GM23338 (cell line): ENCODE measurements around the gene IL1R1. TPM values are rescaled to one million over a fixed set of nuclear protein-coding genes. Genes with fewer than 3 reads are reported as not detected.

Experiments used
- ATAC-seq: fragments of 200-7000 bp; cut with Tn5 transposase; 3 replicates; pipeline ENCODE4 v1.9.1; 2020
- DNase-seq: peaks from one replicate; pipeline ENCODE4 v3.0.0-alpha.2; 2015; ENCODE audit warnings: low spot score
- H2AFZ ChIP-seq: fragments of 200-600 bp; sonication (generic); 2 replicates; pipeline ENCODE4 v1.8.0; 2016; ENCODE audit warnings: antibody characterized with exemption, mild to moderate bottlenecking, moderate library complexity
- H3F3A ChIP-seq: fragments of 200-600 bp; sonication (generic); replicated peaks from 2 replicates; pipeline ENCODE4 v1.8.0; 2017; ENCODE audit warnings: antibody characterized with exemption, mixed run types, low read depth
- H3K27ac ChIP-seq: fragments of 200-600 bp; sonication (generic); 2 replicates; pipeline ENCODE4 v1.6.1; 2016; ENCODE audit warnings: low read depth
- H3K27me3 ChIP-seq: fragments of 200-600 bp; sonication (generic); 2 replicates; pipeline ENCODE4 v1.8.0; 2016; ENCODE audit warnings: mild to moderate bottlenecking, mixed run types, moderate library complexity; ENCODE audit not compliant: insufficient read depth
- H3K36me3 ChIP-seq: fragments of 200-600 bp; sonication (generic); 2 replicates; pipeline ENCODE4 v1.8.0; 2016; ENCODE audit warnings: mild to moderate bottlenecking; ENCODE audit not compliant: insufficient read depth
- H3K4me1 ChIP-seq: fragments of 200-600 bp; sonication (generic); 2 replicates; pipeline ENCODE4 v1.8.0; 2016; ENCODE audit warnings: mild to moderate bottlenecking, moderate library complexity; ENCODE audit not compliant: insufficient read depth
- H3K4me2 ChIP-seq: fragments of 200-600 bp; sonication (generic); 2 replicates; pipeline ENCODE4 v1.7.1; 2017; ENCODE audit warnings: mixed run types
- H3K4me3 ChIP-seq: fragments of 200-600 bp; sonication (generic); 2 replicates; pipeline ENCODE4 v1.6.1; 2016; ENCODE audit warnings: mixed run types
- H3K79me2 ChIP-seq: fragments of 200-600 bp; sonication (generic); replicated peaks from 2 replicates; pipeline ENCODE4 v1.8.0; 2017; ENCODE audit warnings: mild to moderate bottlenecking; ENCODE audit not compliant: insufficient read depth
- H3K9me2 ChIP-seq: fragments of 200-600 bp; sonication (generic); 2 replicates; pipeline ENCODE4 v1.8.0; 2017; ENCODE audit not compliant: insufficient read depth
- H4K20me1 ChIP-seq: fragments of 200-600 bp; sonication (generic); replicated peaks from 2 replicates; pipeline ENCODE4 v1.8.0; 2017; ENCODE audit warnings: mild to moderate bottlenecking; ENCODE audit not compliant: insufficient read depth
- H3K27ac Mint-ChIP-seq: 2 replicates; pipeline ENCODE4 v1.8.0; 2020; ENCODE audit warnings: inconsistent platforms, mild to moderate bottlenecking, moderate library complexity, mixed read lengths
- H3K27me3 Mint-ChIP-seq: 3 replicates; pipeline ENCODE4 v1.8.0; 2022; ENCODE audit warnings: low read depth, mild to moderate bottlenecking, moderate library complexity, mixed read lengths, inconsistent platforms; ENCODE audit not compliant: insufficient read depth, poor library complexity
- H3K36me3 Mint-ChIP-seq: 3 replicates; pipeline ENCODE4 v1.8.0; 2021; ENCODE audit warnings: low read depth, mild to moderate bottlenecking, inconsistent platforms, moderate library complexity, mixed read lengths
- H3K4me1 Mint-ChIP-seq: 3 replicates; pipeline ENCODE4 v1.8.0; 2020; ENCODE audit warnings: mild to moderate bottlenecking, inconsistent platforms, mixed read lengths
- H3K4me3 Mint-ChIP-seq: 3 replicates; pipeline ENCODE4 v1.8.0; 2021; ENCODE audit warnings: moderate library complexity, mild to moderate bottlenecking, inconsistent platforms, mixed read lengths
- H3K9me3 Mint-ChIP-seq: 3 replicates; pipeline ENCODE4 v1.8.0; 2020; ENCODE audit warnings: moderate library complexity, mild to moderate bottlenecking, inconsistent platforms, mixed read lengths
- ETS1 ChIP-seq: IDR thresholded peaks from 2 replicates; pipeline ENCODE4 v1.6.1; 2016; ENCODE audit warnings: antibody characterized with exemption
- EZH2 ChIP-seq: fragments of 200-600 bp; sonication (generic); IDR thresholded peaks from one replicate; pipeline ENCODE4 v1.8.0; 2017; ENCODE audit warnings: antibody characterized with exemption, mild to moderate bottlenecking, low read depth; ENCODE audit not compliant: unreplicated experiment
- EZH2phosphoT487 ChIP-seq: fragments of 200-600 bp; sonication (generic); IDR thresholded peaks from one replicate; pipeline ENCODE4 v1.8.1; 2018; ENCODE audit warnings: antibody characterized with exemption; ENCODE audit not compliant: unreplicated experiment
- NANOG ChIP-seq: IDR thresholded peaks from 2 replicates; pipeline ENCODE4 v1.6.1; 2016; ENCODE audit warnings: antibody characterized with exemption, borderline replicate concordance
- POLR2AphosphoS5 ChIP-seq: IDR thresholded peaks from 2 replicates; pipeline ENCODE4 v1.6.1; 2016; ENCODE audit warnings: antibody characterized with exemption, low read depth
- STAT1 ChIP-seq: IDR thresholded peaks from one replicate; pipeline ENCODE4 v1.6.1; 2016; ENCODE audit warnings: antibody characterized with exemption; ENCODE audit not compliant: unreplicated experiment
- ZNF114 ChIP-seq: fragments of 250-450 bp; sonication (Bioruptor Pico); IDR thresholded peaks from 2 replicates; pipeline ENCODE4 v1.5.0; 2020; ENCODE audit warnings: mild to moderate bottlenecking, moderate library complexity
- ZNF462 ChIP-seq: fragments of 250-450 bp; sonication (Bioruptor Pico); IDR thresholded peaks from 2 replicates; pipeline ENCODE4 v1.5.0; 2020; ENCODE audit warnings: mild to moderate bottlenecking, moderate library complexity
- polyA plus RNA-seq: library from polyadenylated mRNA; unstranded; fragments of >200 nt; fragmentation: Nextera tagmentation; extraction: Ambion mirVana; gene quantifications from 2 replicates; pipeline ENCODE4 v1.2.1, GENCODE V29; 2016
- total RNA-seq: library from RNA; depleted of rRNA; stranded (reverse); fragments of >200 nt; shearing (Covaris generic); gene quantifications from 2 replicates; pipeline ENCODE4 v1.2.3, GENCODE V29; 2014

IL1R1 gene
- total and polyA plus RNA-seq, 2 experiments from 2014 or later, result 0.17 TPM; not detected in 1

DNA sequence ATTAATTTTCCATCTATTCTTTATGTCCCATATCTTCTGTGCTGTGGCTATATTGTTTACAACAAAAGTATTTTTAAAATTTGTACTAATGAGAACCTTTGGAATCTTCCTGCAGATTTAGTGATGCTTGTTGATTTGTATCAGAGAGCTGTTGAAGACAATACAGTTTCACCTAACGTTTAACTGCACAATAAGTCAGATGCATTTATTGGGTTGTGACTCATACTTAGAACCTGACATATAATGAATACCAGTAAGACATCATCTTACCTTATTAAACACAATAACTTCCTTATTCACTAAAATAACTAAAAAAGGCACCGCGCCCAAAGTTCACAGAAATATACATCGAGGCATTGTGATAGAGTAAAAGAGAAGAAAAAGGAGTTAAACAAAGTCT lies 43.8 kb upstream of the IL1R1 start (continued):
- TF ChIP-seq ETS1, result no peak
- TF ChIP-seq NANOG, result no peak
- no peak for TF ChIP-seq EZH2phosphoT487

- H3K4me2 ChIP-seq, result no peak overlapping the region
- TF ChIP-seq NANOG (no peak), POLR2AphosphoS5 (no peak), ZNF114 (no peak), STAT1 (no peak), ZNF462 (CRISPR knock-in tag) (no peak), ETS1 (no peak), EZH2 (no peak)
These were observed 42.8 kb upstream of the IL1R1 start for GRCh38 chr2:102099536-102100298.

More at GRCh38 chr2:102099536-102100298, 42.8 kb upstream of the IL1R1 start:
- Histone ChIP-seq H4K20me1 (no peaks in the 10 kb centered on the region), H3K27ac (no peak overlapping the region), H3K27me3 (no peaks in the 10 kb centered on the region), H3K79me2 (no peaks in the 10 kb centered on the region), H3K9me2 (peaks cover 9% of the 10 kb centered on the region; the same call in 1 of the 2 replicates), H3K4me1 (no peaks in the 10 kb centered on the region), H3K36me3 (no peaks in the 10 kb centered on the region), H3F3A (no peaks in the 10 kb centered on the region), H2AFZ (no peak overlapping the region), H3K4me3 (no peak overlapping the region)
- Mint-ChIP-seq H3K4me3 (no peak overlapping the region), H3K27me3 (peaks cover 4% of the 10 kb centered on the region), H3K36me3 (no peaks in the 10 kb centered on the region), H3K9me3 (peaks cover 3% of the 10 kb centered on the region; the same call in 1 of the 3 replicates), H3K4me1 (no peaks in the 10 kb centered on the region), H3K27ac (no peak overlapping the region)
- ATAC-seq (no peak), DNase-seq (no peak)
